Mammary epithelial cell (primary cell): Measurements from ENCODE around the gene COL25A1.

ENCODE experiments used
- CTCF ChIP-seq, 2 donors: IDR thresholded peaks in 1 of 2; conservative IDR thresholded peaks in 1 of 2; 2 replicates each; pipeline ENCODE4 v1.5.1; 2011 to 2012; ENCODE audit warnings: inconsistent platforms in 2 of 2, low read length in 2 of 2, mild to moderate bottlenecking in 2 of 2, control low read depth in 1 of 2, low read depth in 1 of 2; ENCODE audit not compliant: insufficient read depth in 1 of 2; ENCODE audit errors: extremely low read depth in 1 of 2
- EZH2 ChIP-seq: IDR thresholded peaks from 2 replicates; pipeline ENCODE4 v1.6.1; 2012; ENCODE audit warnings: low read length, inconsistent platforms, borderline replicate concordance

DNA sequence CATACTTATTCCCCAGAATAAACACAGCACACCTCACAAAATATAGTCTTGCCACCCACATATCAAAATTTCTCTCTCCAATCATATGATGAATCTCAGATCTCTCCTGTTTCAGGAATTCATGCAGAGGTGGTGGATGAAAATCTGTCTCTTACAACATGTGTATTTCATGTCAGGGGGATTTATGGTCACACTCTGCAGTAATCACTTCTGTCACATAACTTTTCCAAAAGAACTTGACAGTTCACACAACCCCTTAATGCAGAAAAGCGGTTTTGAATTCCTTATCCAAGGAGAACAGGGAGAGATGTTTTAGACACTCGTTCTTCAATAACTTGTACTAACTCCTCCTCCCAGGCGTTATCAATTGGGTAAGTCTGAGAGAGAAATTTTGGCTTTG is 359.1 kb downstream of the COL25A1 start:
- TF ChIP-seq EZH2: no peak
- TF ChIP-seq CTCF (conservative IDR thresholded peaks at IDR 0.05 in 1 of 2, IDR thresholded peaks at IDR 0.05 in 1 of 2; ENCODE audit: extremely low read depth in 1 of 2, insufficient read depth in 1 of 2, low read depth in 1 of 2, low read length in 2 of 2): no peak
